ENCODE results near the gene ADCY10. TPM values are rescaled to one million over a fixed set of nuclear protein-coding genes. Genes with fewer than 3 reads are reported as not detected.
"Not testable (repeated sequence)": the region's sequence is repeated elsewhere in the genome, so short reads cannot be mapped to it uniquely, and the experiment has no call there.

ADCY10 gene
- total RNA-seq, 1 experiment from 2014 or later = 0.35 TPM

GRCh38 chr1:167864392-167865032 lies 49.4 kb downstream of the ADCY10 start:
- CTCF ChIA-PET = no interaction called here
- POLR2A ChIA-PET = no interaction called here
- no peak overlapping the region for H3K4me3 Mint-ChIP-seq (ENCODE audit: unreplicated experiment)
- no peak for TF ChIP-seq CTCF (IDR thresholded peaks at IDR 0.05; ENCODE audit: unreplicated experiment)
- H3K9me3 Mint-ChIP-seq (ENCODE audit: unreplicated experiment) = no peaks in the 10 kb centered on the region
- intact Hi-C loops (cut with micrococcal nuclease) = no loop called here
- no peaks in the 10 kb centered on the region for H3K4me1 Mint-ChIP-seq (ENCODE audit: insufficient read depth, unreplicated experiment)
- H3K27ac Mint-ChIP-seq (ENCODE audit: low read depth, unreplicated experiment) = no peak overlapping the region
- DNase-seq (ENCODE audit: unreplicated experiment) = no peak
- no TSS peak for BruUV-seq (replicated peaks)
- no peaks in the 10 kb centered on the region for H3K27me3 Mint-ChIP-seq (ENCODE audit: insufficient read depth, unreplicated experiment)
- no peaks in the 10 kb centered on the region for H3K36me3 Mint-ChIP-seq (ENCODE audit: insufficient read depth, unreplicated experiment)

- CTCF ChIA-PET = interaction anchor here (1.0 kb wide), 1 partner anchor 19 kb away, joined by 4 read pairs; no protein-coding TSS in a partner anchor
- no peaks in the 10 kb centered on the region for H3K4me1 Mint-ChIP-seq (ENCODE audit: insufficient read depth, unreplicated experiment)
- no peak for TF ChIP-seq CTCF (IDR thresholded peaks at IDR 0.05; ENCODE audit: unreplicated experiment)
- H3K27me3 Mint-ChIP-seq (ENCODE audit: insufficient read depth, unreplicated experiment) = no peaks in the 10 kb centered on the region
- POLR2A ChIA-PET = no interaction called here
- no peaks in the 10 kb centered on the region for H3K9me3 Mint-ChIP-seq (ENCODE audit: unreplicated experiment)
- no peak overlapping the region for H3K27ac Mint-ChIP-seq (ENCODE audit: low read depth, unreplicated experiment)
- DNase-seq (ENCODE audit: unreplicated experiment) = no peak
- no peaks in the 10 kb centered on the region for H3K36me3 Mint-ChIP-seq (ENCODE audit: insufficient read depth, unreplicated experiment)
- no TSS peak for BruUV-seq (replicated peaks)
- intact Hi-C loops (cut with micrococcal nuclease) = no loop called here
- H3K4me3 Mint-ChIP-seq (ENCODE audit: unreplicated experiment) = no peak overlapping the region
Observed at GRCh38 chr1:167863921-167864279, 50.0 kb downstream of the ADCY10 start.

GRCh38 chr1:167863191-167863920 lies 50.6 kb downstream of the ADCY10 start:
- H3K4me1 Mint-ChIP-seq (ENCODE audit: insufficient read depth, unreplicated experiment); H3K4me3 Mint-ChIP-seq (ENCODE audit: unreplicated experiment); DNase-seq (ENCODE audit: unreplicated experiment); H3K36me3 Mint-ChIP-seq (ENCODE audit: insufficient read depth, unreplicated experiment); H3K9me3 Mint-ChIP-seq (ENCODE audit: unreplicated experiment); BruUV-seq (replicated peaks); intact Hi-C loops (cut with micrococcal nuclease); H3K27me3 Mint-ChIP-seq (ENCODE audit: insufficient read depth, unreplicated experiment); POLR2A ChIA-PET; H3K27ac Mint-ChIP-seq (ENCODE audit: low read depth, unreplicated experiment): not testable (repeated sequence)
- CTCF ChIA-PET = interaction anchor here (0.5 to 1.0 kb wide), 2 partner anchors 19 to 173 kb away, joined by 4 read pairs; no protein-coding TSS in a partner anchor

- intact Hi-C loops (cut with micrococcal nuclease) = no loop called here
- no peak overlapping the region for H3K4me3 Mint-ChIP-seq (ENCODE audit: unreplicated experiment)
- POLR2A ChIA-PET = no interaction called here
- H3K27me3 Mint-ChIP-seq (ENCODE audit: insufficient read depth, unreplicated experiment) = no peaks in the 10 kb centered on the region
- no peak for DNase-seq (ENCODE audit: unreplicated experiment)
- no peak overlapping the region for H3K27ac Mint-ChIP-seq (ENCODE audit: low read depth, unreplicated experiment)
- no peaks in the 10 kb centered on the region for H3K36me3 Mint-ChIP-seq (ENCODE audit: insufficient read depth, unreplicated experiment)
- no TSS peak for BruUV-seq (replicated peaks)
- H3K9me3 Mint-ChIP-seq (ENCODE audit: unreplicated experiment) = no peaks in the 10 kb centered on the region
- CTCF ChIA-PET = interaction anchor here (1.0 kb wide), 1 partner anchor 18 kb away, joined by 4 read pairs; no protein-coding TSS in a partner anchor
- no peaks in the 10 kb centered on the region for H3K4me1 Mint-ChIP-seq (ENCODE audit: insufficient read depth, unreplicated experiment)
- no peak for TF ChIP-seq CTCF (IDR thresholded peaks at IDR 0.05; ENCODE audit: unreplicated experiment)
Observed at GRCh38 chr1:167862432-167863076, 51.4 kb downstream of the ADCY10 start.
